ENCODE results near the gene NEK10.

Gene NEK10

GRCh38 chr3:27108322-27108721 is 260.9 kb downstream of the NEK10 start:
- no peak for DNase-seq (ENCODE audit: low spot score)

DNA sequence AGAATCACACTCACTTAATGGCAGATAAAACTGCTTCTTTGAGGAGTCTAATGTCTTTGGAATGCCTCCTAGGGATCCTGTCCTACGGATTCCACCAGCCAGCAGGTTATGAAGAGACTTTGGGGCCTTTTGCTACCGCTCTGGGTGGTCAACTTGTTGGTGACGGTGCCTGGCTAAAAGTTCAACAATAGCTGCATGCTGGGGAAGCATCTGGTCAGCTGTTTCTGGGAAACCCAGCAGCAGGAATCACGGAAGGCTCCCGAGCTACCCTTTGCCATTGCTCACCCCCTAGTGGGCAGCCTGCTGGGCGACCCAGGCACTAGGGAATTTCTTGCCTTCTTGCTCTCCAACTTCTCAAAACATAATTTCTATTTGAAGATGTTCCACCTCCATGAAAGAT is 263.3 kb downstream of the NEK10 start:
- DNase-seq (ENCODE audit: low spot score): no peak

- no peak for DNase-seq (ENCODE audit: low spot score)
Observed at GRCh38 chr3:27097182-27097581, 272.0 kb downstream of the NEK10 start.

- no peak for DNase-seq (ENCODE audit: low spot score)
Observed at GRCh38 chr3:27095553-27096222, 273.5 kb downstream of the NEK10 start.

- no peak for DNase-seq (ENCODE audit: low spot score)
Observed at GRCh38 chr3:27094721-27095120, 274.5 kb downstream of the NEK10 start.

GRCh38 chr3:27093771-27094170 is 275.4 kb downstream of the NEK10 start:
- DNase-seq (ENCODE audit: low spot score): no peak

GRCh38 chr3:27090275-27091041 is 278.7 kb downstream of the NEK10 start:
- DNase-seq (ENCODE audit: low spot score): no peak

DNA sequence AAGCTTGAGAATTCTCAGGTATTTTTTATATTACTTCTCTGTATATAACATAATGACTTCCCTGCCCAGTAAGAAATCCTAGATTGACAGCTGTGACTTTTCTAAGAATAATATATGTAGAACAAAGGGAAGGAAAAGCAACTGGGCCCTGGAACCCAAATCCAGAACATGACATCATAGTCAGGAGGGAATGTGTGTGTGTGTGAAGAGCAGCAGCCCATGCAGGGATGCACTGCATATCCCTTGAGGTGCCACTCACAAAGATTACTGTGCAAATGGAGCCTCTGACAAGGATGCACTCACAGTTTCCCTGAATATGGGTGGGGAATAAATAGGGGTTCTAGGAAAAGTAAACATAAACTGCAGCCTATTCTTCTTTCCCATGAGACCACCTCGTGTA is 279.5 kb downstream of the NEK10 start:
- DNase-seq (ENCODE audit: low spot score): no peak

DNA sequence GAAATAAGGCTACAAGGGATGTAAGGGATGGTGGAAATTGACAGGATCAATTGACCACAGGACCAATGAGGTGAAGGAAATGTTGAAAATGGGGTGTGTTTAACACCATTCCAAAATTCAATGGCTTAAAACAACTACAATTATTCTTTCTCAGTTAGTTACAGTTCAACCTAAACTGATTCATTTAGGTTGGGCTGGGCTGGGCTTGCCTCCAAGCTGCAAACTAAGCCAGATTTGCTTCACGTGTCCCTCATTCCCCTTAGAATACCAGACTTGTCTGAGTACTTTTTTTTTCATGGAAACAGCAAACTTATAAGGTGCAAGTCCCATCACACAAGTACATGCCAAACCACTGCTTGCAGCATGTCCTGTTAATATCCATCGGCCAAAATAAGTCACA is 280.1 kb downstream of the NEK10 start:
- DNase-seq (ENCODE audit: low spot score): no peak

- DNase-seq (ENCODE audit: low spot score): no peak
Observed at GRCh38 chr3:27085829-27086730, 283.1 kb downstream of the NEK10 start.

DNA sequence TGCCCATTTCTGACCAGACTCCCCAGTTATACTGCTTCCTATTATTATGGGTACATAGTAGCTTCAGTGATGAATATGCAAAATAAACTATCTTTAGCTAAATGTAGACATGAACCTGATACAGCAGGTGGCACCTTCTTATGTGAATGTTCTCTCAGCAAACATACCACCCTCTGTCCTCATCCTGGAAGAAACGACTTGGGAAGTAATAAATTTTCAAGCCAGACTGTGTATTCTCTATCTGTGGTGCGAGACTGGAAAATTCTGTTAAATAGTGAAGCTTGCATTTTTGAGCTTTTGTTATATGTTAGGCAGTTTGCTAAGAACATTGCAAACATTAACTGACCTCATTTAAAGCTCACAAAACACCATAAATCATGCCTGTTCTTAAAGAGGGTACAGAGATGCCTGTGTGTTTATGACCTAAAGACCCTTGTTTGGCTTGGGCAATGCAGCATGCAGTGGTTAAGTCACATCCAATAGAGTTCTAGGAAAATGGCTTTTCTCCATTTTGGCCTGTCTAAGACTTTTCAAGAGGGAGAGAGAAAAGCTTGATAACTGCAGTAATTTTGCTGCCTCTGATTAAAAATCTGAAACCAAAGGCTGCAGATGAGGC is 287.1 kb downstream of the NEK10 start:
- no peak for DNase-seq (ENCODE audit: low spot score)

GRCh38 chr3:27081566-27081965 is 287.6 kb downstream of the NEK10 start:
- no peak for DNase-seq (ENCODE audit: low spot score)

GRCh38 chr3:27080258-27080525 is 289.0 kb downstream of the NEK10 start:
- DNase-seq (ENCODE audit: low spot score): no peak

GRCh38 chr3:27079427-27080257 is 289.5 kb downstream of the NEK10 start:
- DNase-seq (ENCODE audit: low spot score): no peak

GRCh38 chr3:27078246-27078913 is 290.8 kb downstream of the NEK10 start:
- no peak for DNase-seq (ENCODE audit: low spot score)

GRCh38 chr3:27076815-27077630 is 292.2 kb downstream of the NEK10 start:
- DNase-seq (ENCODE audit: low spot score): no peak

DNA sequence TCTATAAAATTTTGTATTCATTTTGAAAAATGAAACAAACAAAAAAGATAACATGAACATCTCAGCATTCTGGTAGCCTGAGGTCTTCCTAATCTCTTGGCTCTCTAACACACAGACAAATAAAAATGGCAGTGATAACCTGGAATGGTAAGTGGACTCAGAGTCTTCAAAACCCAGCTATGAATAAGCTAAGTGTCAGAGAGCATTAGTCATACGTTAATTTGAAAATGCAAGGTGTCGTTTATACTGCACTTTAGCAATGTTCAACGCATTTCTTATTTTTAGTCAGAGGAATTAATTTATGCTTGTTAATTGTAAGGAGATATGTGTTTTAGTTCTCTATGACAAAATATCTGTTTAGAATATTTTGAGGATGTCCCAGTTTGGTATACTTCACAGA is 294.3 kb downstream of the NEK10 start:
- no peak for DNase-seq (ENCODE audit: low spot score)

DNA sequence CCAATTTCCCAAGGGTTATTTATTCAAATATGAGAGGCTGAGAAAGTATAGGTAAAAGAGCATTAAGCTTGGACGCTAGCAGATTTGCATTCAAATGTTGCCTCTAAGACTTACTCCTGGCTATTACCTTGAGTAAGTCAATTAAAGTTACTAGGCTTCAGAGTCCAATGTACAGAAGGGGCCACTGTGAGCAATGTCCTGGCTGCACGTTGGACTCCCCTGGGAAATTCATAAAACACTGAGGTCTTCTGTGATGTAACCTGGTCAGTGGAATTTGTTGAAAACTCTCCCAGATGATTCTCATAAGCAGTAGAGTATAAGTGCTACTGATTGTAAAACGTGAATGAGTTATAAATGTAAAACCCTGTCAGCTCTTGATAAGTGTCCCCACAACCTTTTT is 295.3 kb downstream of the NEK10 start:
- DNase-seq (ENCODE audit: low spot score): no peak

GRCh38 chr3:27072810-27073651 is 296.2 kb downstream of the NEK10 start:
- DNase-seq (ENCODE audit: low spot score): no peak
